Measurements from ENCODE around the gene APOA1.

The APOA1 gene

GRCh38 chr11:116790167-116791001, 47.0 kb downstream of the APOA1 start:
- DNase-seq = no peak

GRCh38 chr11:116788975-116789374, 48.4 kb downstream of the APOA1 start:
- DNase-seq = no peak

GRCh38 chr11:116788534-116788933, 48.9 kb downstream of the APOA1 start:
- DNase-seq = no peak

DNA sequence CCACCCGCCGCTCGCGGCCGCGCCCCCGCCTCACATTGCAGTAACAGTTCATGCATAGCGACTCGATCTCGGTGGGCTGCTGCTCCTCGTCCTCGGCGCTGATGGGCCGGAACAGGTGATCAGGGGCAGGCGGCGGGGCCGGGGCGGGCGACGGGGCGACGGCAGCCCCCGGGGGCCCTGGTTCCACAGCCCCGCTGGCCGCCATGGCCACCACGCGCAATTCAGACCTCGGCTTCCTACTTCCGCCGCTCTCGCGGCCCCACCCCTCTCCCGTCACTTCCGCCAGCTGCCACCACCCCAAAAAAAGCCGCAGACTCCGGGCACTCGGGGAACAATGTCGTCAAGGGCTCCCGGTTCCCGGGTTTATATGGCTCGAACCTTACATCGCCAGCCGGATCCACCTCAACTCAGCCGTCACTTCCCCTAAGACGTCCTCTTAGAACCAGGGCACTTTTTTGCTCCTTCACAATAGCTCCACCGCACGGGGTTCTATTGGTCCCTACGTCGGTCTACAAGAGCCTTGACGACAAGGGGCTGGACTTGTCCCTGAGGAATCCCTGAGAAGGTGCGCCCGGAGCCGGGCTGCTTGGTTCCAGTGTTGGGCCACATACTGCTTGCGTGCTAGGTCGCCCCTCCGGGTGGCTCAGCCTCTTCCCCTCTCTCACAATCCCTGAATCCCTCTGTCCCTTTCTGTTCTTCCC, 49.5 kb downstream of the APOA1 start, which contains the start of gene ZPR1:
ZPR1 (minus strand) TSS at position 238 of the 701 bp plus-strand sequence; CDS start at position 205, 33 bp downstream.
- peak; percentile 89 for DNase-seq

- peak; percentile 37 for DNase-seq
Observed at GRCh38 chr11:116787436-116787785, 50.0 kb downstream of the APOA1 start.

DNA sequence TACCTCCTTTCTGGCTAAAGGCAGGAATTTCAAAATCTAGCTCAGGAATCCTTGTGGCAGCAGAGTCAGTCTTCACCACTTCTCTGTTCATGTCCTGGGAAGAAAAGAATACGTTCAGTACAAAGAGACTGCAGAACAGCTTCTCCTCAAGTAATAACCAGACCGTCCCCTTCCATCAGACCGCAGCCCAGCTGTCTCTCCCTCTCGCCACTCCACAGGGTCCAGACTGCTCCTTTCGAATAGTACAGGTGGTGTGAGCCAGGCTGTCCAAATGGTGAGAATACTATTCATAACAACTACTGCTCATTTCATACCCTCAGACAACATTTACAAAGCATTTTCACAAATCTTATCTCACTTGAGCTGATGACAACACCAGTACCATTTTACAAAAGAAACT, 50.5 kb downstream of the APOA1 start:
- no peak for DNase-seq

- DNase-seq = no peak
Observed at GRCh38 chr11:116786326-116786725, 51.1 kb downstream of the APOA1 start.

Measured in right kidney (tissue), 1 donor.